HG03045 (cell line): ENCODE results near the gene CCNJL.

Source experiments
- ATAC-seq: cut with Tn5 transposase; IDR thresholded peaks from one replicate; pipeline ENCODE4 v1.9.1; 2021; ENCODE audit warnings: mild to moderate bottlenecking, moderate library complexity; ENCODE audit not compliant: unreplicated experiment

The CCNJL gene

GRCh38 chr5:160230686-160231527 lies 81.5 kb downstream of the CCNJL start:
- peak; percentile 69 for ATAC-seq

GRCh38 chr5:160229190-160229742 lies 83.1 kb downstream of the CCNJL start, which contains the start of gene FABP6:
Gene FABP6 (plus strand): TSS chr5:160229506. CDS start chr5:160229558, 52 bp downstream.
- no peak for ATAC-seq

- ATAC-seq: no peak
These were observed 85.4 kb downstream of the CCNJL start for GRCh38 chr5:160227012-160227411.

- peak; percentile 74 for ATAC-seq
These were observed 91.3 kb downstream of the CCNJL start for GRCh38 chr5:160221082-160221481.

- ATAC-seq: no peak
These were observed 93.0 kb downstream of the CCNJL start for GRCh38 chr5:160219356-160219755.

- no peak for ATAC-seq
These were observed 98.8 kb downstream of the CCNJL start for GRCh38 chr5:160213537-160213936.

GRCh38 chr5:160211352-160211751 lies 101.0 kb downstream of the CCNJL start:
- no peak for ATAC-seq

- ATAC-seq: no peak
These were observed 101.8 kb downstream of the CCNJL start for GRCh38 chr5:160210606-160211005.

- ATAC-seq: no peak
These were observed 102.4 kb downstream of the CCNJL start for GRCh38 chr5:160209917-160210316.

GRCh38 chr5:160207061-160207460 lies 105.3 kb downstream of the CCNJL start:
- no peak for ATAC-seq
